ENCODE data around the gene CTBP1.
A peak's percentile ranks its signal among the peaks of the same experiment; 100 is the strongest.

The CTBP1 gene

DNA sequence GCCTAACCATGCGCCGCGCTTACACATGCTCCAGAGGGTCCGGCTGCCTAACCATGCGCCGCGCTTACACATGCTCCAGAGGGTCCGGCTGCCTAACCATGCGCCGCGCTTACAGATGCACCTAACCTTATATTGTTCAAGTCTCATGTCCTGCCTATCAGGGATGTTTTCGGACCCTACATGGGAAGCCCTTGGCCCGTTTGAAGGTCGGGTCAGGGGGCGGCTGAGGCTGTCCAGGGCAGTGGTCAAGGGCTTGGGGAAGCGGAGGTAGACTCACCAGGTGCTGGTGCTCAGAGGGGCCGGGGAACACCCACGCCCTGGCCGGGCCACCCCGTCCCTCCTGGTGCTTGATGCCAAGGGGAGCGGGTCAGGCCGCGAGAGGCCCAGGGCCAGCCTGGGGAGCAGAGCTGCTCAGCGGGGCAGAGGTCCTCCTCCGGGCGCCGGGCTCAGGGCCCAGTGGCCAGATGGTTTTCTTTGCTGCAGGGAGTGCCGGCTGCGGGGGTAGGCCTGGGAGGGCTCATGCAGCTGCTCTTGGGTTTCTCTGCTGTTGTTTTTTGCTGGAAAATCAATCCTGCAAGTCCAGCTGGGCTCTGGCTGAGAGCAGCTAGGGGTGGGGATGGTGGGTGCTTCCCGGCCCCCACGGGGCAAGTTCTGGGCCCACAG is 41.2 kb downstream of the CTBP1 start:
- DNase-seq: no peak

DNA sequence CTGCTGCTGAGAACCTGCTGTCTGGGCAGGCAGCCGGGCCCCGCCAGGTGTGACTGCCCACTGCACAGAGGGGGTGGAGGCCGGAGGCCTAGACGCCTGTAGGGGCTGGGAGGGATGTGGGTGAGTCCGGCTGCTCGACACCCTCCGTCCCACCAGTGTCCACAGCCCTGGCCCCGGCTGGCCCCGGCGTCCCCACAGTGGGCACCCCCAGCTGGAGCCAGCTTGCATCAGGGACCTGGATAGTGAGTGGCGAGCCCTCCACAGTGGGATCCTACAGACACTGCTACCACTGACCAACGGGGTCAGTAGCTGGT is 41.8 kb downstream of the CTBP1 start:
- no peak for DNase-seq

DNA sequence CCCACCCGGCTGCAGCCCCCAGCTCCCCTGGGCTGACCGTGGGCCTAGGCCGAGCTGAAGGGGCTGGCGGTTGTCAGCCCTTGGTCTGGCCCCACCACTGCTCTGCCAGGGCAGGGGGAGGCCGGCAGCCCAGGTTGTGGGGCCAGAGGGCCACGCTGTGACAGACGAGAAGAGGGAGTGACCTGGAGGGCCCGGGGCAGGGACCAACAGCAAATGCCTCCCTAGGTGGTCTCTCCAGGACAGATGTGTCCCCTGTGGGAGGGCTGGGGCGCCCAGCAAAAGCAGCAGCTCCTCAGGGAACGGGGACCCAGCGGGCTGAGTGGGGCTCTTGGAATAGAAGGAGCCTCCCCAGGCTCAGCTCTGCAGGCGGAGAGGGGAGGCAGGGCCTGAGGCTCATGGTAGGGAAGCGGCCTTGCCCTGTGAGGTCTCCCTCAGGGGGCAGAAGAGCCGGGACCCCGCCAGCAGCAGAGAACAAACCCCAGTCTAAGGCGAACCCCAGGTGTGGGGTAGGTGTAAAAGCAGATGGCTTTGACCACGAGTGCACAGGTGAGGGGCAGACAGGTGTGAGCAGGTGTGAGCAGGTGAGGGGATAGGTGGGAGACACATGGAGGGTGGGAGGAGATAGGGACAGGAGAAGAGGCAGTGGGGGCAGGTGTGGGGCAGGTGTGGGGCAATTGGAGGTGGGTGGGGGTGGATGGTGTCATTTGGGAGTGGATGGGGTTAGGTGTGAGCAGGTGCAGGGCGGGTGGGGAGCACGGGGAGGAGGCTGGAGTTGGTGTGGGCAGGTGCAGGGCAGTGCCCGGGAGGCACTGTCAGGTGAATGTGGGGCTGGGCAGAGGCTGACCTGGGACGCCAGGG is 42.4 kb downstream of the CTBP1 start:
- DNase-seq: no peak

DNA sequence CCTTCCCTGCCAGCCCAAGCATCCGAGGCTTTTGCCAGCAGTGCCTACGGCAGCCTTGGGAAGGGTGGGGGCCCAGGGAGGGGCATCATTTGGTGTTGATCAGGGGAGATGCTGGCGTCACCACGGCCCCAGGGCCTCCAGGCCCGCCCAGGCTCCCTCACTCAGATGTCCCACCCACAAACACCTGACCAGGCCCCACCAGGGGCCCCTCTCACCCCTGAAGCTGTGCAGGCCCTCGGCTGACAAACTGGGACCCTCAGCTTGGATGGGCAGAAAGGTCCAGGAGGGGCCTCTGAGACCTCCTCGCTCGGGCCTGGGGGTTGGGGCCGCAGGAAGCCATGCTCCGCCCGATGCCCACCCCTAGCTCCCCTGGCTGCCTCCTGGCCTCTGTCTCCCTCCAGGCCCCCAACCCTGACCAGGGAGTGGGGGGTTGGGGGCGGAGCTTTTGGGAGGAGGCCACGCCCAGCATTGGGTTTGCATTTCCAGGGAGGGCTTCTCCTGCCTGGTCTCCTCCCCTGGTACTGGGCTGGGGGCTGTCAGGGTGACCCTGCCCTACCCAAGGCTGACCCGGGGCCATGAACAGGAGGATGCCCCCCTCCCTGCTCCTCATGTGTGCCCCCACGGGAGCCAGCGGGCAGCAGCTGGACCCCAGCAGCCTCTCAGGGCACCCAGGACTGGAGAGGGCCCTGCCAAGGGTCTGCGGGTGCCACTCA is 43.2 kb downstream of the CTBP1 start:
- peak in 1 of 2 experiments; percentile 0 for DNase-seq

DNA sequence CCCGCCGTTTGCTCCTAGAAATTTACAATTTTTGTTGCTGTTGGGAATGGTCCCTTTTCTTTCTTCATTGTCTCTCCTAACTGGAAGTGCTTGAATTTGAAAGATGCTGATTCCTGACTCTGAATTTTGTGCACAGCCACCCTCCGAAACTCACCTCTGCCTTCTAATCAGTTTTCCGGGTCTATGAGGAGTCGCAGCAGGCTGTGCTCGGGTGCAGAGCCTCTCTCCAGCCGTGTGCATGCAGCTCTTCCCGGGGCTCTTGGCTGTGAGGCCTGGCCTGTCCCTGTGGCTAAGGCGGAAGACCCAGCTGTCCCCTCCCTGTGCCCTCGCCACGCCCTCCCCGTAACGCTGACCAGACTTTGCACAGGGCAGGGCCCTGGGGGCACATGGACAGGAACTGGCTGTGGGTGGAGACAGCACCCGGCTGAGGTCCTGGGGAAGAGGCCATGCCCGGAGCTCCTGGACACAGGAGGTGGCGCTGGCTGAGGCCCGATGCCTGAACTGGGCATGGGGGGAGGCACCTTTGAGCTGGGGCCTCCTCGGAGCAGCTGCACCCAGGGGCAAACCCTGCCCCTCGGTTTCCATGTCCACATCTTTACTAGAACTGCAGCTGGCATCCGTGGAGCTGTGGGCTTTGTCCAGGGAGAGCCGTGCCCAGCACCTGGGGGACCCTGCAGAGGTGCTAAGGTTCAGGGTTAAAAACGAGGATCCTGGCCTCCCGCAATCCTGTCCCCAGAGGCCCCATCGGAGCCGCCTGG is 43.9 kb downstream of the CTBP1 start:
- no peak for DNase-seq

DNA sequence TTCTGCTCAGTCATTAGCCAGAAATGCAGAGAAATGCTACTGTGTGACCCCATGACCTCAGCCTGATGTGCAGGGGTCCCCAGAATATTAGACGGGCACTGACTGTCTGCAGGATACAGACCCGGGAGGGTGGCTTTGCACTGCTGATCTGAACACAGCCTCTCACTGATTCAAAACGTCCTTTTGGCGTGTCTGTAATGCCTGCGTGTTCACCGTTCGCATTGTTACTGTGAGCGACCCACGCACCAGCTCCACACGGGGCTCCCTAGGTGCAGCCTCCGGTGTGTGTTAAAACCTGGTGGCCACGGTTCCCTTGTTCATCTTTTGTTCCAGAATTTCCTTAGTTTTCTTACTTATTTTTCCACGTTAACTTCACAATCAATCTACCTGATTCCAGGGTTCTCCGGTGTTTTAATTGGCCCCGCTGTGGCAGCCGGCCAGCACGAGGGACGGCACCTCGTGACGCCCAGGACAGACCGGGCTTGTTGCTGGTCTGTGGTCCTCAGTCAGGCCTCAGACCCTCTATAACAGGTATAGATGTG is 44.6 kb downstream of the CTBP1 start:
- DNase-seq: no peak

DNA sequence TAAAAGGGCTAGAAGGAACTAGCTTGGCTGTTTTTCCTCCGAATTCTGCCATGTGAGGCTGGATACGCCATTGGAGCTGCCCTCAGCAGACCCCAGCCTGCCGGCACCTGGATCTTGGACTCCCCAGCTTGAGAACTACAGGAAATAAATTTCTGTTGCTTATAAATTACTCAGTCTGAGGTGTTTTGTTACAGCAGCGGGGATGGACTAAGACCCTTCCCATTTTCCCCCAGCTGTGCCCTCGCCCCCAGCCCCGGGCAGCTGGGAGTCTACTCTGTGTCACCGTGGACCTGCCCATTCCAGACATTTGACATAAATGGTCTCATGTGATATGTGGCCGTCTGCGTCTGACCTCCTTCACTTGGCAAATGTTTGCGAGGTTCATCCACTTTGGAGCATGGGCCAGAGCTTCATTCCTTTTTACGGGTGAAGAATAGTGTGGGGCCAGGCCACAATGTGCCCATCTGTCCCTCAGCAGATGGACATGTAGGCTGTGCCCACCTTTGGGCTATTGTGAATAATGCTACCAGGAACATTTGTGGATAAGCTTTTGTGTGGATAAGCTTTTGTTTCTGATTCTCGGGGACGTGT is 45.8 kb downstream of the CTBP1 start:
- DNase-seq: no peak

DNA sequence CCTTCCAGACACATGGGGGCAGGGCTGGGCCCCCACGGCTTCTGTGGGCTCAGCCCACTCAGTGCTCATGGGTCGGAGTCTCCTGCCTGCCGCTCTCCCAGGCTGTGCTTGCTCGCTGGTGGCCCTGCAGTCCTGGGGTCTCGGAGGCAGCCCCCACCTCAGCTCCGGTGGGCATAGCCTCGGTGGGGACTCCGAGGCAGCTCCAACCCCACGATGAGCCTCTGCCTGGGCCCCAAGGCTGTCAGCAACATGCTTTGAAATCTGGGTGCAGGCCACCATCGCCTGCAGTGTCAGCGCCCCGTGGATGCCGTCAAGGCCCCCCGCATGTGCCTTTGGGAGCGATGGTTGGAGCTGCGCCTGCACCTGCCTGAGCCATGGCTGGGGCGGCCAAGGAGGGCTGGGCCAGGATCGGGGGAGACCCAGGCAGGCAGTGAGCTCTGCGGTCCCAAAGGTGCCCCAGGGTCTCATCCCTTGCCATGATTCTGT is 46.4 kb downstream of the CTBP1 start:
- no peak for DNase-seq

DNA sequence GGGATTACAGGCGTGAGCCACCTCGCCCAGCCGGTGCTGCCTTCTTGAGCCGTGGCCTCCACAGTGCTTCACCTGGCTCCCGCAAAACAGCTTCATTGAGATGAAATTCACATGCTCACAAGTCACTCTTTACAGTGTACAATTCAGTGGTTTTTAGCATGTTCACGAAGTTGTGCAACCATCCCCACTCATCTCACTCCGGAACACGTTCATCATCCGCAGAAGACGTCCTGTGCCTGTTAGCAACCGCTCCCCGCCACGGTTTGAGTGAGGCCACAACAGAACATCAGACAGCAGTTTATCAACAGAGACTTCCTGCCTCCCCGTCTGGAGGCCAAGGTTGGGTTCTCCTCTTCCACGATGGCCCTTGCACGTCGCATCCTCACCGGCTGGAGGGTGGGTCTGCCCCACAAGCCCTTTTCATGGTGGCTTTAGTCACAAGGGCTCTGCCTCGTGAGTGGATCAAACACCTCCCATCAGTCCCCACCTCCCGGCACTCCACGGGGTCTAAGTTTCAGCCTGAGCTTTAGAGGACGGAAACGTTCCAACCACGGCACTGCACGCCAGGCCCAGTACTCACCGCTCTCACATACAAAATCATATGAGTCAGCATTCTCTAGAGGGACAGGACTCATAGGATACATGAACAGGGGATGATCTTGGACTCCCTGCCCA is 46.9 kb downstream of the CTBP1 start:
- DNase-seq: peak; percentile 50 to 65

DNA sequence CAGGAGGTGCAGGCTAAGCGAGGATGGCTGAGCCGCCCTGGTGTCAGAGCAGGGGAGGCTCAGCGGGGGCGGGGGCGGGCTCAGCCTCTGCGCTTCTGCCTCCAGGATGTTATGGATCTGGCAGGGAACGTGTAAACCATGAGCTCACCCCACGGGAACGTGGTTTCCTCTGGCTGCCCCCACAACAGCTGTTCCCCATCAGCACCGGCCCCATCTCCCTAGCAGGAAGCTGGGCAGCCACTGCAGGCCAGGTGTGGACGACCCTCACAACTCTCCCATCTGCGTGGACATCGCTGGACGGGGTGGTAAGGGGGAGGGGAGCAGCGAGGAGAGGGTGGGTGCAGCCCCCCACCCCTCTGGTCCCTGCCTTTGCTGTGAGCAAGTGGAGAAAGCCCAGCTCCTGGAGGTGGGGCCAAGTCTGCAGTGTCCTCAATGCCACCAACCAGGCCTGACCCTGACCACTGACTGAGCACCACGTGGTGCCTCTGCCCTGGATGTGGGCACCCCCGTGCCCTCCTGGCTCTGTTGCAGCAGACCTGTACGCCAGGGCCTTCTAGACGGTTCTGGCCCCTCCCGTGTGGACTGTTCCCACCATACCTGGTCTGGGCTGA is 48.4 kb downstream of the CTBP1 start:
- no peak for DNase-seq

DNA sequence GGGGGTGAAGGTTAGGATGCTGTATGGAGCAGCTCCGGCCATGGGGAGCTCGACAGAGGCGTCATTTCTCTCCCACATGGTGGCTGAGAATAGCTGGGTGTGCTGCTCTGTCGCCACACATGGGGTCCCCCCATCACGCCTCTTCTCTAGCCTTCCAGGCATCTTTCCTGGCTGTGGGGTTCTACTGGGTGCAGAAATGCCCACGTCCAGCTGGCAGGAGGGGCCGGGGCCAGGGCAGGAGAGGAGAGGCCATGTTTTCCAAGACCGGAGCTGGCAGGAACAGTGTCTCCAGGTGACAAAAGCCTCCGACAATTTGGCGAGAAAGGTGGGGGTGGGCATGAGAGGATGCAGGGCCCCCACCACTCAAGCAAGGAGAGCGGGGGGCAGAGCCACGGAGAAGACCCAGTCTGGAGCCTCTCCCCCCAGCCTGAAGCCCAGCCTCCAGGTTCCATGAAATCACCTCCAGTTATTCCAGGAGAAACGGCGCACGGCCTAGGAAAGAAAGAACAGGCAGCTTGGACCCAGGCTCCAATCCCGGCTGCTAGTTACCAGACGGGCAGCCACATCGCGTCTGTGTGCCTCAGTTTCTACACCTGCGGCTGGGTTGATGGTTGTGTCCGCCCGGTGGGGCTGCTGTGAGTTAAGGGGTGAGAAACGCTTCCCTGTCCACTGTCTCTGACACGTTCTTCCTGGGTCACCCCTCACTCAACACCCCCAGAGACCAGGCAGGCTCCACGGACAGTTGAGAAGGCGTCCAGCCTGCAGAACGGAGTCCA is 49.2 kb downstream of the CTBP1 start:
- DNase-seq: no peak

DNA sequence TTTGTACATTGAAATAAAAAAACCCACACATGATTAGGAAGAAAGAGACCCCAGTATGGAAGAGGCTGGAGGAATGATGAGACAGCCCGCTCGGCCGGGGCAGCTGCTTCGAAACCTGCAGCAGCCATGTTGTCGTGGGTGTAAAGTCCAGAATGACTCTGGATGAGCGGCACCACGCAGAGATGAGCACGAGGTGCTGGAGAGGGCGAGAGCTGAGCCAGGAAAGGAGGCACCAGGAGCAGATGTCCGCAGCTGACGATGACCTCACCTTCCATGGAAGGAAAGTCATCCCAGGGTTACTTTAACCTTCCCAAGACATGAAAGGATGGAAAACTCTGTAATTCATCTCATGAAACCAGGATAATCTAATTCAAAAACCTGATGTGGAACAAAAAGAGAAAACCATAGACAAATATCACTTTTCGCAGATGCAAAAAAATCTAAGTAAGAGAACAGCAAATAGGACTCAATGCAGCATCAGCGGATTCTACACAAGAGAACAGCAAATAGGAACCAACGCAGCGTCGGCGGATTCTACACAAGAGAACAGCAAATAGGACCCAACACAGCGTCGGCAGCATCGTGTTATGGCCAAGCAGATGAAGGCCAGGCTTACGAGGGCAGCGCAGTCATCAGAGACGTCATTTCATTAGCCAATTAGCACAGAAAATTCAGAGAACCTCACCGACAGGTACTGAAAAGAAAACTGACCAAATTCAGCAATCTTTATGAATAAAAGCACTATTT is 50.7 kb downstream of the CTBP1 start:
- DNase-seq: no peak

DNA sequence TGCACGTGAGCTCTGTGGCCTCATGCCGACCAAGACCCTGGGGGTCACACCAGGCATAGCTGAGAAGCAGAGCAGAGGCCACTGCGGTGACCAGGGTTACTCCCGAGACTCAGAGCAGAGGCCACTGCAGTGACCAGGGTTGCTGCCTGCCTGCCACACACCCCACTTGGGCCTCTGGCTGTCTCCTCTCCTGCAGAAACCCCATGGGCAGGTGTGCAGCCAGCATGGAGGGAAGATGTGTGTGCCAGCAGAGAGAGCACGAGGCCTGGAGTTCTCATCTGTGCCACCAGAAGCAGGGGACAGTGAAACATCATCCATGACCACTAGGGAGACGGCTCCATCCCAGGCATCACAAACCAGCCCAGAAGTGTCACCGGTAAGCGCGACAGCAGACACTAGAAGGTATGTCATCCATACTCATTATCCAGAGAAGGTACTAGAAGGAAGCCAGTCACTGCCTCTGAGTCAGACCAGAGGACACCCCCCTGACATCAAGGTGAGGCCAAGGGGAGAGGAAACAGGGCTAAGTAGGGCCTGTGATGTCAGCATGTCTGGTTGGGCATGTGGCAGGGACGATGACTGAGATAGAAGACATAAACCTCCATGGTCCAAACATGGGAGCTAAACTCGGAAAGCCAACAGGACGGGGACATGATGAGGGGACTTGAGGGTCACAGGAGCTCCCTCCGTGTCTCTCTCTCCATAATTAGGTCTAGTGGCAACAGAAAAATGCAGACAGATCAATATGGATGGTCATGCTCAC is 52.3 kb downstream of the CTBP1 start:
- no peak for DNase-seq

DNA sequence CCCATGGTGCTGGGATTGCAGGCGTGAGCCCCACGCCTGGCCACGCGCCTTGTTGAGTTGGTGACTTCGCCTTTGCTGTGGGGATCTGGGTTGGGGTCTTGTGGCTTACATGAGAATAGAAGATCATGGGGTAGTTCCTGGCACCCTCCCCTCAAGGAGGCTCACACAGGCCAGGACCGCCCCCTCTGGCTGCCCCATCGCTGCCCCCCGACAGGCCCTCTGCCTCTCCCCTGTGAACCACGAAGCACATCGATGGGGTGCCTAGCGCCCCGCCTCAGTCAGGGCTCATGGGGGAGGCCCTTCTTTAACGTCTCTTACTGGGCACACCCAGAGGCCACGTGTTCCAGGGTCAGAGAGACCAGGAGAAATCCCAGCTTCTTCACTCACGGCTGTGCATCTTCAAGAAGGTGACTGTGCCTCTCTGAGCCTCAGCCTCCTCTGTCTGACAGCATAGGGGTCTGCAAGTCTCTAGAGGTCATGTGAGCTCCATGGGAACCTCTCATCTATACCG is 53.0 kb downstream of the CTBP1 start:
- no peak for DNase-seq

DNA sequence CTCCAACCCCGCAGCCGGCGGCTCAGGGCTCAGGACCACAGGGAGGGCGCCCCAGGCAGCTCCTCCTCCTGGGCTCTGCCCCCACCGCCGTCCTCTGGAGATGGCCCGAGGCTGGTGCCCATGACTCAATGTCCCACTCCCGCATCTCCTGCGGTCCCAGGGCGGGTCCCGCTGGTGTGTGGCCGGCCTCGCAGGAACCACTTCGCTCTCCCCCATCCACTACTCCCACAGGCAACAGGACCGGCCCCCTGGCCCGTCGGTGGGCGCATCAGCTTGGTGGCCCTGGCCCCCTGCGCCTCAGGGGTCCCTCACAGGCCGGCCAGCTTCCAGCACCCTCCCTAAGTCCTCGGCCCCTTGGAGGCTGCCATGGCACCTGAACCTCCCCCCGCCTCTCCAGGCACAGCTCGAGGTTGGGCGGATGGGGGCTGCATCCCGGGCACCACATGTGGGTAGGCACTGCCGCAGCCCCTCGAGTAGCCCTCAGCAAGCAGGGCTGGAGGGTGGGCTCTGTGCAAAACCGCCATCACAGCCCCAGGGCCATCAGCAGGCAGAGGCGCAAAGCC is 53.7 kb downstream of the CTBP1 start:
- DNase-seq: no peak

DNA sequence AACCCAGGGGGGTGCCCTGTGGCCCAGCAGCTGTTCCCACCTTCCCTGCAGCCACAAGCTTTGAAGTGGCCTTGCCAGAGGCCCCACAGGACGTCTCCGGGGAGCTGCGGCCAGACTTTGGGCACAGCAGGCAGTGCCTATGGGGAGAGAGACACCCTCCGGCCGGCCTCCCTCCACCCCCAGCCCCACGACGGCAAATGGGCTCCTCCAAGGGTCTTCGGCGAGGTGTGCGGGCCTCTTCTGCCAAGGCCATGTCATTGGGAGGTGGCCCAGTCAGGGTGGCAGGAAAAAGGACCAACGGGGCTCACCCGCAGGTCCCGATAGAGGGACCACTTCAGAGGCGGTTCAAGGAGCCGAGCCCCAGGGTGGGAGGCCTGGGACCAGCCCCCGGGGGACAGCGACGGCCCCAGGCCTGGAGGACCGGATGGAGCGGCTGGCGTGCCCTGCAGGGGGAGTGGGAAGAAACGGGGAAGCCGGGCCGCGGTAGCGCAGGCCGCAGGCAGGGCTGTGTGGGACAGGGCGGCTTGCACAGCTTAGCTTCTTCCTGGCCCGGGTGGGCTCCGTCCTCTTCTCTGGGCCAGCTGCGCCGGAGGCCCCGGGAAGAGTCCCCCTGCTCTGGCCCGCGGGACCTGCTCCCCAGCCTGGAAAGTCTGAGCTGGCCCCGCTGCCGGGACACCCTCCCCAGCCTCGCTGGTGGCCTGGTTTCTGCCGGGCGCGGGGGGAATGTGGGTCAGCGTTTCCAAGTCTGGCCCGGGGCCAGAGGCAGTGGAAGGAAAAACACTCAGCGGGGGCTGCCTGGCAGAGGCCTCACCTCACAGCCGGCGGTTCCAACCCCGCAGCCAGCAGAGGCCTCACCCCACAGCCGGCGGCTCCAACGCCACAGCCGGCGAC is 54.7 kb downstream of the CTBP1 start:
- DNase-seq: no peak
